Fibroblast of lung (primary cell): Measurements from ENCODE around the gene BDP1. TPM values are rescaled to one million over a fixed set of nuclear protein-coding genes. Genes with fewer than 3 reads are reported as not detected.

Experiments used
- DNase-seq, 2 donors: peaks; one replicate each; pipeline versions ENCODE4 v3.0.0 to v3.0.0-alpha.2; 2010; ENCODE audit warnings: low read depth in 2 of 2
- H2AFZ ChIP-seq: 2 replicates; pipeline ENCODE4 v1.5.1; 2012; ENCODE audit warnings: low read length, control low read depth, inconsistent platforms
- H3K27ac ChIP-seq: 2 replicates; pipeline ENCODE4 v1.5.1; 2011; ENCODE audit warnings: low read length, control low read depth; ENCODE audit not compliant: insufficient read depth
- H3K27me3 ChIP-seq: 2 replicates; pipeline ENCODE4 v1.5.1; 2011; ENCODE audit warnings: mild to moderate bottlenecking, low read length; ENCODE audit not compliant: control insufficient read depth, insufficient read depth
- H3K36me3 ChIP-seq: 2 replicates; pipeline ENCODE4 v1.5.1; 2011; ENCODE audit warnings: low read length; ENCODE audit not compliant: control insufficient read depth, insufficient read depth
- H3K4me1 ChIP-seq: 2 replicates; pipeline ENCODE4 v1.5.1; 2011; ENCODE audit warnings: low read length; ENCODE audit not compliant: control insufficient read depth, insufficient read depth; ENCODE audit errors: extremely low read depth
- H3K4me2 ChIP-seq: 2 replicates; pipeline ENCODE4 v1.5.1; 2011; ENCODE audit warnings: low read length, control low read depth; ENCODE audit not compliant: insufficient read depth; ENCODE audit errors: extremely low read depth
- H3K4me3 ChIP-seq, 4 experiments: fragments of 200-600 bp in 1 of 4; sonication (generic) in 1 of 4; replicated peaks in 1 of 4; 2 replicates each; pipeline ENCODE4 v1.5.1; 2011 to 2016; ENCODE audit warnings: low read length in 4 of 4, low read depth in 3 of 4, mild to moderate bottlenecking in 3 of 4, control low read depth in 2 of 4, inconsistent platforms in 1 of 4, mixed read lengths in 1 of 4; ENCODE audit not compliant: insufficient read depth in 1 of 4; ENCODE audit errors: control extremely low read depth in 1 of 4
- H3K79me2 ChIP-seq: 2 replicates; pipeline ENCODE4 v1.5.1; 2012; ENCODE audit warnings: mild to moderate bottlenecking, low read length, inconsistent platforms; ENCODE audit not compliant: control insufficient read depth, insufficient read depth
- H3K9ac ChIP-seq: 2 replicates; pipeline ENCODE4 v1.5.1; 2011; ENCODE audit warnings: mild to moderate bottlenecking, low read length, control low read depth; ENCODE audit not compliant: insufficient read depth
- H3K9me3 ChIP-seq: 2 replicates; pipeline ENCODE4 v1.5.1; 2012; ENCODE audit warnings: low read depth, low read length; ENCODE audit not compliant: control insufficient read depth, insufficient read depth
- H4K20me1 ChIP-seq: 2 replicates; pipeline ENCODE4 v1.5.1; 2011; ENCODE audit warnings: low read length; ENCODE audit not compliant: control insufficient read depth, insufficient read depth; ENCODE audit errors: extremely low read depth
- EZH2 ChIP-seq: IDR thresholded peaks from 2 replicates; pipeline ENCODE4 v1.5.1; 2012; ENCODE audit warnings: low read length, control low read depth, mild to moderate bottlenecking; ENCODE audit errors: missing control alignments
- polyA plus RNA-seq, 2 donors: library from polyadenylated mRNA; depleted of rRNA in 1 of 2; stranded (reverse) in 1 of 2; unstranded in 1 of 2; fragments of >200 nt; gene quantifications; 2 replicates each; pipeline ENCODE4 v1.2.1, GENCODE V29; 2011 to 2012; ENCODE audit warnings: missing spikeins in 1 of 2
- total RNA-seq: library from RNA; depleted of rRNA; stranded (reverse); fragments of >200 nt; gene quantifications from 2 replicates; pipeline ENCODE4 v1.2.1, GENCODE V29; 2014
- TF ChIP-seq, protein P1 (sequence below), 2 donors: IDR thresholded peaks in 1 of 2; conservative IDR thresholded peaks in 1 of 2; 1 replicate in 1 of 2; 2 replicates in 1 of 2; pipeline ENCODE4 v1.5.1; 2011 to 2012; ENCODE audit warnings: low read length in 2 of 2, control low read depth in 1 of 2, inconsistent platforms in 1 of 2, low read depth in 1 of 2, mild to moderate bottlenecking in 1 of 2

The BDP1 gene
- total and polyA plus RNA-seq, 2 donors (not counting 1 experiment from before 2014, with no cell fraction given), result 13.3 to 21.3 TPM

DNA sequence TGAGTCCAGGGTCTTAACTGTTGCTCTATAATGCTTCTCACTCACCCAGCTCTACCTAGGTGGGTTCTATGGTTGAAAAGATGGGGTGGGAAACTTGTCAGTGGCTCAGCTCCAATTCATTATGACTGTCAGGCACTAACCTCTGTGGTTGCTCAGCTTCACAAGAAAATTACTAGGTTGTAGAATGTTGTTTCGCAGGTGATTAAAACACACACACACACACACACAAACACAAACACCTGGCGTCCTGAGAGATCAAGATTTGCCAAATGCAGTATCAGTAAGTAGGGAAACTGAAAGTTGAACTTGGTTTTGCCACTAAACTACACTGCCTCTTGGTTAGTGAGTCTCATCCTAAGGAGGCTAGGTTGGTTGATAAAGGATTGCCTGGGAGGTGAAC is 134.5 kb downstream of the BDP1 start:
- H3K27me3 ChIP-seq, result no peaks in the 10 kb centered on the region
- no peaks in the 10 kb centered on the region for H3K9me3 ChIP-seq
- no peak for DNase-seq
- H3K4me3 ChIP-seq, result no peak overlapping the region
- no peak overlapping the region for H2AFZ ChIP-seq
- no peak overlapping the region for H3K4me2 ChIP-seq
- H4K20me1 ChIP-seq, result no peaks in the 10 kb centered on the region
- TF ChIP-seq EZH2, result no peak
- TF ChIP-seq, protein P1, sequence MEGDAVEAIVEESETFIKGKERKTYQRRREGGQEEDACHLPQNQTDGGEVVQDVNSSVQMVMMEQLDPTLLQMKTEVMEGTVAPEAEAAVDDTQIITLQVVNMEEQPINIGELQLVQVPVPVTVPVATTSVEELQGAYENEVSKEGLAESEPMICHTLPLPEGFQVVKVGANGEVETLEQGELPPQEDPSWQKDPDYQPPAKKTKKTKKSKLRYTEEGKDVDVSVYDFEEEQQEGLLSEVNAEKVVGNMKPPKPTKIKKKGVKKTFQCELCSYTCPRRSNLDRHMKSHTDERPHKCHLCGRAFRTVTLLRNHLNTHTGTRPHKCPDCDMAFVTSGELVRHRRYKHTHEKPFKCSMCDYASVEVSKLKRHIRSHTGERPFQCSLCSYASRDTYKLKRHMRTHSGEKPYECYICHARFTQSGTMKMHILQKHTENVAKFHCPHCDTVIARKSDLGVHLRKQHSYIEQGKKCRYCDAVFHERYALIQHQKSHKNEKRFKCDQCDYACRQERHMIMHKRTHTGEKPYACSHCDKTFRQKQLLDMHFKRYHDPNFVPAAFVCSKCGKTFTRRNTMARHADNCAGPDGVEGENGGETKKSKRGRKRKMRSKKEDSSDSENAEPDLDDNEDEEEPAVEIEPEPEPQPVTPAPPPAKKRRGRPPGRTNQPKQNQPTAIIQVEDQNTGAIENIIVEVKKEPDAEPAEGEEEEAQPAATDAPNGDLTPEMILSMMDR (conservative IDR thresholded peaks at IDR 0.05 in 1 of 2, IDR thresholded peaks at IDR 0.05 in 1 of 2; ENCODE audit: low read depth in 1 of 2, low read length in 2 of 2), result no peak
- H3K79me2 ChIP-seq, result no peaks in the 10 kb centered on the region
- no peak overlapping the region for H3K27ac ChIP-seq
- H3K9ac ChIP-seq, result no peak overlapping the region
- H3K36me3 ChIP-seq, result no peaks in the 10 kb centered on the region
- H3K4me1 ChIP-seq, result no peaks in the 10 kb centered on the region

DNA sequence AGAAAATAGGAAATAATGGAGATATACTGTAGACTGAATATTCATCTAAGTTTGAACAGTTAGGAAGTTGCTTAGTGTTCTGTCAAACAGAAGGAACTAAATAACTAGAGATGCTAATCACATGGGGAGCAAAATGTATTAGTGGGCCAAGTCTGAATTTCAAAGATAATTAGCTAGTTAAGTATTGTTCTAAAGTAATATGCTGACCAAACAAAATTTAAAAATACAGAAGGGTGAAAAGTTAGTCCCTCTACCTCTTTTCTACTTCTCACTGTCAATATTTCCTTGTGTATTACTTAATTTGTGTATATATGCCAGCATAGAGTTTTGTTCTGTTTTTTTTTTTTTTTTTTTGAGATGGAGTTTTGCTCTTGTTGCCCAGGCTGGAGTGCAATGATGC is 135.6 kb downstream of the BDP1 start:
- H3K4me1 ChIP-seq, result no peaks in the 10 kb centered on the region
- no peak overlapping the region for H3K27ac ChIP-seq
- no peak overlapping the region for H2AFZ ChIP-seq
- no peaks in the 10 kb centered on the region for H3K9me3 ChIP-seq
- H3K36me3 ChIP-seq, result no peaks in the 10 kb centered on the region
- no peaks in the 10 kb centered on the region for H3K27me3 ChIP-seq
- TF ChIP-seq, protein P1 (conservative IDR thresholded peaks at IDR 0.05 in 1 of 2, IDR thresholded peaks at IDR 0.05 in 1 of 2; ENCODE audit: low read depth in 1 of 2, low read length in 2 of 2), result no peak
- no peak for TF ChIP-seq EZH2
- H4K20me1 ChIP-seq, result no peaks in the 10 kb centered on the region
- H3K9ac ChIP-seq, result no peak overlapping the region
- DNase-seq, result no peak
- H3K4me2 ChIP-seq, result no peak overlapping the region
- H3K4me3 ChIP-seq, result no peak overlapping the region
- no peaks in the 10 kb centered on the region for H3K79me2 ChIP-seq

DNA sequence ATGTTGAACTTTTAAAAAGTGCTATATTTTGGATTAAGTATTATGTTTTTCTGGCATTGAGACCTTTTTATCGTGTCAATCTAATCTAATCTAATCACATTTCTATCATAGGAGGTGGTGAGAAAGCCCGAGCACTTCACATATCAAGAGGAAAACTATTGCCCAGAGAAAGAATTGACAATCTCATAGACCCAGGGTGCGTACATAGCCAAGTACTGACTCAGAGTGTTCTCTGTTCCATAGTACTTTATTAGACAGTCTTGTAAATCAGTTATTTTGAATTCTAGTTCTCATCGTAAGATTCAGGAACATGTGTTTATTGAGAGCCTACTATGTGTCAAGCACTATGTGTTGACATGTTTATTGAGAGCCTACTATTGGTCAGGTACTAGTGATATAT is 140.7 kb downstream of the BDP1 start:
- Histone ChIP-seq H3K27ac (no peak overlapping the region), H3K36me3 (no peaks in the 10 kb centered on the region), H4K20me1 (no peaks in the 10 kb centered on the region), H3K4me3 (no peak overlapping the region), H3K79me2 (no peaks in the 10 kb centered on the region), H3K4me2 (no peak overlapping the region), H3K9ac (no peak overlapping the region), H3K27me3 (no peaks in the 10 kb centered on the region), H3K4me1 (peaks cover 11% of the 10 kb centered on the region), H2AFZ (no peak overlapping the region), H3K9me3 (no peaks in the 10 kb centered on the region)
- no peak for DNase-seq
- TF ChIP-seq EZH2, result no peak
- TF ChIP-seq, protein P1 (conservative IDR thresholded peaks at IDR 0.05 in 1 of 2, IDR thresholded peaks at IDR 0.05 in 1 of 2; ENCODE audit: low read depth in 1 of 2, low read length in 2 of 2), result no peak
